Measurements from ENCODE around the gene EMC7.
"Not testable (repeated sequence)": the region's sequence is repeated elsewhere in the genome, so short reads cannot be mapped to it uniquely, and the experiment has no call there.

Gene EMC7

GRCh38 chr15:34101366-34102174 lies at the start of gene EMC7, which contains the start of gene PGBD4:
Gene EMC7, minus strand, starts transcription at chr15:34101862. Its CDS starts 23 bp downstream, at chr15:34101839.
Gene PGBD4, plus strand, starts transcription at chr15:34102083. Its CDS starts 449 bp downstream, at chr15:34102532.
- DNase-seq, result peak; percentile 99

- peak; percentile 3 for DNase-seq
Observed at GRCh38 chr15:34147371-34148140, 45.9 kb upstream of the EMC7 start.

- DNase-seq, result no peak
Observed at GRCh38 chr15:34133511-34133910, 31.8 kb upstream of the EMC7 start.

- no peak for DNase-seq
Observed at GRCh38 chr15:34132881-34133280, 31.2 kb upstream of the EMC7 start.

- no peak for DNase-seq
Observed at GRCh38 chr15:34128898-34129297, 27.2 kb upstream of the EMC7 start.

GRCh38 chr15:34126522-34126921 lies 24.9 kb upstream of the EMC7 start:
- DNase-seq, result no peak

GRCh38 chr15:34125945-34126344 lies 24.3 kb upstream of the EMC7 start:
- DNase-seq, result no peak

- no peak for DNase-seq
Observed at GRCh38 chr15:34124651-34125050, 23.0 kb upstream of the EMC7 start.

- DNase-seq, result peak; percentile 95
Observed at GRCh38 chr15:34122771-34123183, 21.1 kb upstream of the EMC7 start.

- not testable (repeated sequence) for DNase-seq
Observed at GRCh38 chr15:34121786-34122185, 20.1 kb upstream of the EMC7 start.

- not testable (repeated sequence) for DNase-seq
Observed at GRCh38 chr15:34120420-34120819, 18.8 kb upstream of the EMC7 start.

- DNase-seq, result peak; percentile 41
Observed at GRCh38 chr15:34119291-34119690, 17.6 kb upstream of the EMC7 start.

- DNase-seq, result no peak
Observed at GRCh38 chr15:34116620-34117019, 15.0 kb upstream of the EMC7 start.

- no peak for DNase-seq
Observed at GRCh38 chr15:34114739-34115138, 13.1 kb upstream of the EMC7 start.

- DNase-seq, result no peak
Observed at GRCh38 chr15:34114215-34114614, 12.6 kb upstream of the EMC7 start.

- no peak for DNase-seq
Observed at GRCh38 chr15:34111488-34111887, 9.8 kb upstream of the EMC7 start.

- DNase-seq, result peak; percentile 50
Observed at GRCh38 chr15:34109797-34110663, 8.4 kb upstream of the EMC7 start.

- no peak for DNase-seq
Observed at GRCh38 chr15:34107315-34107714, 5.7 kb upstream of the EMC7 start.

- DNase-seq, result no peak
Observed at GRCh38 chr15:34106423-34106822, 4.8 kb upstream of the EMC7 start.

GRCh38 chr15:34102175-34102925 lies 688 bp upstream of the EMC7 start:
- DNase-seq, result no peak

- no peak for DNase-seq
Observed at GRCh38 chr15:34099914-34100313, 1.7 kb downstream of the EMC7 start.

- DNase-seq, result peak; percentile 26
Observed at GRCh38 chr15:34085746-34086145, 15.9 kb downstream of the EMC7 start.

Data from EL (cell line).